HG02981 (cell line): ENCODE measurements around the gene DGKI.
A peak's percentile ranks its signal among the peaks of the same experiment; 100 is the strongest.

Experiments used
- ATAC-seq: cut with Tn5 transposase; IDR thresholded peaks from one replicate; pipeline ENCODE4 v1.9.1; 2021; ENCODE audit warnings: mild to moderate bottlenecking, moderate library complexity; ENCODE audit not compliant: unreplicated experiment

Gene DGKI

DNA sequence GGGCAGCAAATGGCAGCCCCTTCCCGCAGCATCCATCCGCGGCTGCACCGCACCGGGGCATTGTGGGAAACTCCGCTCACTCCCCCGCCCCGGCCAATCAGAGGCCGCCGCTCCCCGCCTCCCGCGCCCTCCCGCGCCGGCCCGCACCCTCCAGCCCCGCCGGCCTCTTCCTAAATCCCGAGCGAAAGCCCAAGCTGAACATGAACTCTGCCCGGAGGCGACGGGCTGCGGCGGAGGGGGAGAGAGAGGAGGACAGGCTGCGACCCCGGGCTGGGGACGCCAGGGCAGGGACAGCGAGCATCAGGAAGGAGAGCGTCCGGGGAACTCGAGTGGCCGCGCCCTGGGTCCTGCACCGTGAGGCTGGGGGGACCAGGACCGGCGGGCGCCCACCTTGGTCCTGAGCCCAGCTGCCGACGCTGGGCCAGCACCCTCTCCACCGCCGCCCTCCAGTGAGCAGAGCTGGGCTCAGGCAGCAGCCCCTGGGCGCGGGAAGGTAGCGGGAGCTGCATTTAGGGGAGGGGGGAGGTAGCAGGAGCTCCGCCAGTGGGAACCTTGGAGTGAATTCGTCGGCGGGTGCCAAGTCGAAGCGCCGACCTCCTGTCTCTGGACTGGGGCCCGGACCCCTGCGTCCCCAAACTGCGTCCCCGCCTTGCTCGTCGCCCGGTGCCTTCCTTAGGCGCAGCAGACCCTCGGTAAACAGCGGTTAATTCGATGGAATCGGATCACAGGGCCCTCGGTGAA lies at the start of gene DGKI:
TSS of gene DGKI (minus strand) at position 148 of the 741 bp plus-strand sequence.
- ATAC-seq, result peak; percentile 45

GRCh38 chr7:137895301-137896221 lies 48.8 kb upstream of the DGKI start:
- ATAC-seq, result peak; percentile 77

DNA sequence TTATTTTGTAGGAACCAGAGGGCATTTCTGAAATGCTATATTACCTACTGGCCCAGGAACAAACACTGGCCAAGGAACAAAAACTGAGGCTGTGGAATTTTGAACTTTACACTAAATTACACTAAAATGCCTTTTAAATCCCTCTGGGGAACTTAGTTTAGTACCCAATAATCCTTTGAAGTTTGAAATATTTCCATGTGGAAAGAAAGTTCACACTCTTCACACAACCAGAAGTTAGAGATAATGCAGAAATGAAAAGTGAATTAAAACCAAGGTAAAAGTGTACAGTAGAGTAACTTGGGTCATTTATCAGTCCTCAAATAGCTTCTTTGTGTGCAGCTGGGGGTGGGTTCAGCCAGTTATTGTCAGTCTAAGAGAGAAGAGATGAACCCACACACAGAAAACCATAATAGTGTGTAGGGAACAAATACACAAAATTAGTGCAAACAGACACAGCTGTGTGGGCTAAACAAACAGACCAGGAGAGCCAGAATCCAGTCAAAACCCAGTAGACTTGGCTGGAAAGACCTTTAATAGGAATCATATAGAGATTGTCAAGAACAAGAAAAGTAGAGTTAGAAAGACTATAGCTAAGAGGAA lies 46.5 kb upstream of the DGKI start:
- ATAC-seq, result no peak

DNA sequence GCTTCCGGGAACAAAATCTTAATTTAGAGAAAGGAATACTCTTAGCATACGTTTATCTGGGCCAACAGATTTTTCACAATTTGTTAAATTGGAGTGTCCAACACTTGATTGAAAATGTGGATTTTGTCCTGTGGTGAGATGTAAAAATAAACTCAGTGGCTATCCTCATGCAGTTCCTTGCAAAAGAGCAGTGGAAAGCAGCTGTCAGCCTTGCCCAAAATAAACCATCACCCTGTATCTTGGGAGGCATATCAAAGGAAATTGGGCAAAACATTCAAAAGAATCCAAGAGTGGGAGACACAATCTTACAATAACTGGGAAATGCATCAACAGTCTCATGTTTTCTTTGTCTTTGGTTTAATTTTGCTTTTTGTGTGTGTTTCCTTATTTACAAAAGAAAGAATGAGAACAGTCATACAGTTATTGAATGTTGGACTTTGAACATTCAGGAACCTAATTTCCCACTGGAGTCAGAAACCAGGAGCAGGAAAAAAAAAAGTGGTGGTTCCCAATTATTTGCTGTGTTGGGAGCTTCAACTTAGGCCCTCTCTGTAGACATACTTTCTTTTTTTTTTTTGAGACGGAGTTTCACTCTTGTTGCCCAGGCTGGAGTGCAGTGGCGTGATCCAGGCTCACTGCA lies 44.4 kb upstream of the DGKI start:
- no peak for ATAC-seq

- no peak for ATAC-seq
Observed at GRCh38 chr7:137890449-137890921, 43.7 kb upstream of the DGKI start.

GRCh38 chr7:137888241-137888640 lies 41.5 kb upstream of the DGKI start:
- ATAC-seq, result no peak

DNA sequence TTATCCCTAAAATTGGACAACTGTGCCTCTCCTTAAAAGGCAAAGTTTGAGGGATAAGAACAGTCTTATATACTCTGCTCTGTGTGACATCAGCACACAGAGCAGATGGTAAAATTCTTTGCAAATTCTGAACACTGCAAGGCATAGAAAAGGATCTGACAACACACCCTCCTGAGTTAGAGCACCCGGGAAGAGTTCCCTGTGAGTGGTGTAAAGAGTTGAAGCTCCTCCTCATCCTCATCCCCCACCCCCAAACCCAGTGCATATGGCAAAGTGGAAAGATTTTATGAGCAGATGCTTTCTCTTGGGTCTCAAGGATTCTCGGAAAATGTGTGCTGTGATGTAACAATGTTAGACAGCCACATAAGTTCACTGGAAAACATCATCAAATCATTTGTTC lies 40.0 kb upstream of the DGKI start:
- ATAC-seq, result no peak

GRCh38 chr7:137886281-137886680 lies 39.5 kb upstream of the DGKI start:
- ATAC-seq, result no peak

DNA sequence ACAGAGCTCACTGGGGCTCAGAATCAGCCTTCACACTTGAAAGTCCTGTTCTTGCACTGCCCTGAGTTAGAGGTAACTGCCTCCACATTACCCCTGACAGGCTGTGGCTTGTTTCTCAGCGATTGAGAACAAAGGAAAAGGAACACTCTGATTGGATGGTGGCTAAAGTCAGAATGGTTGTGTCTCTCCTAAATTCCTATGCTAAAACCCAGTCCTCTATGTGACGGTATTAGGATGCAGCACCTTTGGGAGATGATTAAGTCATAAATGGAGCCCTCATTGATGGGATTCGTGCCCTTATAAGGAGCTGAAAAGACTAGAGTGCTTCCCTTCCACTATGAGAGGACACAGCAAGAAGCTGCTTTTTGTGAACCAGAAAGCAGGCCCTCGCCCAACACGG lies 38.9 kb upstream of the DGKI start:
- ATAC-seq, result no peak

GRCh38 chr7:137882806-137883205 lies 36.0 kb upstream of the DGKI start:
- ATAC-seq, result no peak

- peak; percentile 91 for ATAC-seq
Observed at GRCh38 chr7:137882261-137882668, 35.5 kb upstream of the DGKI start.

- ATAC-seq, result peak; percentile 21
Observed at GRCh38 chr7:137881607-137882260, 35.0 kb upstream of the DGKI start.

DNA sequence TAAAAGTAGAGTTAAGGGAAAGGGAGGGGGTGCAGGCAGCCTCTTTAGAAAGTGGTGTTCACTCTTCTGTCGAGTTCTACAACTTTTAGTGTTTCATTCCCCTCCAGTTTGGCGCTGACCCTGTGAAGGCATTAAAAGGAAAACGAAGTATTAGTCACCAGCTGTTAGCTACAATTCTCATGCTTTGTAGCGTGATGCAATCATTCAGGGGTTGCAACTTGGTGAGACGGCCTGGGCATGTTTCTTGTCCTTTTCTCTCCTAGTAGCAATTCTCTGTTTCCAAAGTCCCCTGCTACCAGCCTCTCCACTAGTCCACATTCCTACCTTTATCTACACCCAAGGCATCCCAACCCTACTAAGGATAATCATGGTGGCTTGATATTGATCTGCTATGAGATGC lies 33.7 kb upstream of the DGKI start:
- no peak for ATAC-seq

GRCh38 chr7:137879357-137880158 lies 32.8 kb upstream of the DGKI start:
- no peak for ATAC-seq

GRCh38 chr7:137878333-137878961 lies 31.7 kb upstream of the DGKI start:
- no peak for ATAC-seq

- no peak for ATAC-seq
Observed at GRCh38 chr7:137877027-137877675, 30.4 kb upstream of the DGKI start.

DNA sequence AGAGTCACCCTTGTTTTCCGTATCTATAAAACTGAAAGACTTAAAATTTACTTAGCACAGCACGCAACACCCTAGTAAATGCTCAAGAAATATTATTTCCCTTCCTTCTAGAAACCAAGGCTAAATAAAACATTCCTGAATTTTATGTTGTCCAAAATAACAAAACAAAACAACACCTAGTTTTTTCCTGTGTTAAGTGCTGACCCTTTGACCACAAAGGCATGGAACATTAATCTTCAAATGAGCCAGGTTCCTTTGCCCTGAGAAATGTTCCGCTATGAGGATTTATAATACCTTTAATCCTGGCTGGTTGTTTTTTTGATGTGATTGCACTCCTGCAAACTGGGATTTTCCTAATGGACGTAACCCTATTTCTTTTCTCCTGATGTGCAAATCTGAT lies 29.0 kb upstream of the DGKI start:
- no peak for ATAC-seq

GRCh38 chr7:137873979-137874777 lies 27.4 kb upstream of the DGKI start:
- ATAC-seq, result no peak
